AG04449 (cell line): ENCODE results near the gene SLC5A11.

Experiments
- CTCF ChIA-PET: fragments of 350-600 bp; formaldehyde crosslinking; extraction: SDS; loops from one replicate; lab custom pipeline; 2021; ENCODE audit warnings: antibody characterized with exemption; lab: Yijun Ruan, JAX
- POLR2A ChIA-PET: fragments of 400-600, 350-600 bp; formaldehyde crosslinking; extraction: SDS; loops from one replicate; lab custom pipeline; 2020; ENCODE audit warnings: antibody characterized with exemption, inconsistent platforms; lab: Yijun Ruan, JAX
- DNase-seq: peaks from one replicate; pipeline ENCODE4 v3.0.0-alpha.2; 2010; ENCODE audit warnings: low read depth, low spot score
- H3K4me3 ChIP-seq: 2 replicates; pipeline ENCODE4 v1.5.1; 2011; ENCODE audit warnings: low read depth, mild to moderate bottlenecking, control low read depth, low read length
- TF ChIP-seq, protein P1 (sequence below): IDR thresholded peaks from one replicate; pipeline ENCODE4 v1.5.1; 2011; ENCODE audit warnings: mild to moderate bottlenecking, moderate library complexity, low read length, control low read depth, inconsistent platforms; ENCODE audit not compliant: insufficient read depth; ENCODE audit errors: missing control alignments

The SLC5A11 gene

DNA sequence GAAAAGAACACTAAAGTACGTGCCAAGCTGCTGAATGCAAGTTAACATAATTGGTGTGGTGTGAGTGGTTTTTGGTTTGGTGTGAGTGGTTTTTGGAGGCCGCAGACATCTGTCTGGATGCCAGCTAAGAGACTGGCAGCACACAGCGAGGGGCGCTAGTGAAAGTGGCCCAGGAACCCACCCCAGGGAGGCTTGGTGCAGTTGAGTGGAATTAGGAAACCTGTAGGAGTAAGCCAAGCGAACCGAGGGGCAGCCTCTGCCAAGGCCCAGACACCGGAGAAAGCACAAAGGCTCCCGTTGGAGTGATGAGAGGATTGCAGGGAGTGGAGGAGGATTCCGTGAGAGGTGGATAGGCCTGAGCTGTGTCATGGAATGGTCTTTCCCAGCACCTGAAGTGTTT lies 24.6 kb upstream of the SLC5A11 start:
- DNase-seq, result no peak
- CTCF ChIA-PET, result interaction anchor here (0.7 to 2.8 kb wide), 3 partner anchors 9 to 13 kb away, joined by 4 to 11 read pairs (median 4); no protein-coding TSS in a partner anchor
- TF ChIP-seq, protein P1, sequence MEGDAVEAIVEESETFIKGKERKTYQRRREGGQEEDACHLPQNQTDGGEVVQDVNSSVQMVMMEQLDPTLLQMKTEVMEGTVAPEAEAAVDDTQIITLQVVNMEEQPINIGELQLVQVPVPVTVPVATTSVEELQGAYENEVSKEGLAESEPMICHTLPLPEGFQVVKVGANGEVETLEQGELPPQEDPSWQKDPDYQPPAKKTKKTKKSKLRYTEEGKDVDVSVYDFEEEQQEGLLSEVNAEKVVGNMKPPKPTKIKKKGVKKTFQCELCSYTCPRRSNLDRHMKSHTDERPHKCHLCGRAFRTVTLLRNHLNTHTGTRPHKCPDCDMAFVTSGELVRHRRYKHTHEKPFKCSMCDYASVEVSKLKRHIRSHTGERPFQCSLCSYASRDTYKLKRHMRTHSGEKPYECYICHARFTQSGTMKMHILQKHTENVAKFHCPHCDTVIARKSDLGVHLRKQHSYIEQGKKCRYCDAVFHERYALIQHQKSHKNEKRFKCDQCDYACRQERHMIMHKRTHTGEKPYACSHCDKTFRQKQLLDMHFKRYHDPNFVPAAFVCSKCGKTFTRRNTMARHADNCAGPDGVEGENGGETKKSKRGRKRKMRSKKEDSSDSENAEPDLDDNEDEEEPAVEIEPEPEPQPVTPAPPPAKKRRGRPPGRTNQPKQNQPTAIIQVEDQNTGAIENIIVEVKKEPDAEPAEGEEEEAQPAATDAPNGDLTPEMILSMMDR, result no peak
- no peak overlapping the region for H3K4me3 ChIP-seq
- POLR2A ChIA-PET, result no interaction called here

DNA sequence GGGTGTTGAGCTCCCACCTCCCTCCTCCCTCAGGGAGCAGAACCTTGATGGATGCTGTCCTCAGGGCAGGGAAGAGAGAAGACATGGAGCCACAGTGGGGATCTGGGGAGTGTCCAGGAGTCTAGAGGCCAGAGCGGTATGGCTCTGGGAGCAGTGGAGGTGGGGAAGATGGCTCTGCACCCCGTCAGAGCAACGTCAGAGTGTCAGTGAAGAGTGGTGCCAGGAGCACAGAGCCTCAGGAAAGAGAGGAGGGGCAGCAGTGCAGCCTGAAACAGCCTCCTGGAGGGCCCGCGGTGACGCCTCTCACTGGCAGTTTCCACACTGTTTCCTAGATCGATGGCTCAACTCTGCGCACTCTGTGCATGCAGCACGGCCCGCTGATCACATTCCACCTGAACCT lies 23.2 kb upstream of the SLC5A11 start:
- DNase-seq, result no peak
- ChIA-PET POLR2A (no interaction called here), CTCF (interaction anchor here (1.0 to 2.8 kb wide), 2 partner anchors 10 to 12 kb away, joined by 4 to 11 read pairs; no protein-coding TSS in a partner anchor)
- TF ChIP-seq, protein P1, result no peak
- H3K4me3 ChIP-seq, result no peak overlapping the region

DNA sequence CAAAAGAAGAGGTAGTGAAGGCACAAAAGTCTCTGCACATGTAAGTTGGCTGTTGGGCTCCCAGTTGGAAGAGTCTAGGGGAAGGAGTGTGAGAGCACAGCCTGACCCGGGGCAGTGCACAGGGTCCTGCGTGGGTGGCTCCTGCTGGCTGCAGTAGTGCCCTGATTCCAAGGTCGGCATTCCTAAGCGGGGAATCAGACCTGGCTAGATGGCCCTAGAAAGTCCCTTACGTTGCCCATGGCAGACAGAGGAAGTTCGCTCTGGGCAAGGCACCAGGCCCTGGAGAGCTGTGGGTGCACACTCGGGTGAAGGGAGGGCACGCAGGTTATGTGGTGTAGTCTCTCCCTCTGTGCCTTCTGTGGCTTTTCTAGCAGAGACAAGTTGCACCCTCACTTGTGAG lies 22.8 kb upstream of the SLC5A11 start:
- POLR2A ChIA-PET, result no interaction called here
- no peak for DNase-seq
- TF ChIP-seq, protein P1, result no peak
- H3K4me3 ChIP-seq, result no peak overlapping the region
- CTCF ChIA-PET, result interaction anchor here (2.8 kb wide), 1 partner anchor 11 kb away, joined by 11 read pairs; no protein-coding TSS in a partner anchor

DNA sequence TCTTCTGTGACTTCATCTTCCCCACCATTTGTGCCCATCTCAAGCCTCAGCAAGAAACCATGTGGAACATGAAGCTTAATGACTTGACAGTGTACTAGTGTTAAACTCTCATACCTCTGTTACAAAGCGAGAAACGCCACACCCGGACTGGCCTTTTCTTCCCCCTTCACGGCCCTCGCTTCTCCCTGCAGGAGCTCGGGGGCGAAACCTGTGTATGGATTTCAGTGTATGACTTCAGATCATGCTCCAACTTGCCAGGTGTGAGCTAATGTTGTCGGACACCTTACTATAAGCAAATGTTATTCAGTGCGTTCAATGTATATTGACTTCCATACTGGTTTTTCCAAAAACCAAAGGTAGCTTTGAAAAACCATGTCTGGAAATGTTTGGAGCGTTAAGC lies 20.1 kb upstream of the SLC5A11 start:
- H3K4me3 ChIP-seq, result no peak overlapping the region
- DNase-seq, result no peak
- ChIA-PET POLR2A (no interaction called here), CTCF (interaction anchor here (0.7 to 1.4 kb wide), 5 partner anchors 9 to 258 kb away, joined by 3 to 10 read pairs (median 3); no protein-coding TSS in a partner anchor)
- TF ChIP-seq, protein P1, result no peak

DNA sequence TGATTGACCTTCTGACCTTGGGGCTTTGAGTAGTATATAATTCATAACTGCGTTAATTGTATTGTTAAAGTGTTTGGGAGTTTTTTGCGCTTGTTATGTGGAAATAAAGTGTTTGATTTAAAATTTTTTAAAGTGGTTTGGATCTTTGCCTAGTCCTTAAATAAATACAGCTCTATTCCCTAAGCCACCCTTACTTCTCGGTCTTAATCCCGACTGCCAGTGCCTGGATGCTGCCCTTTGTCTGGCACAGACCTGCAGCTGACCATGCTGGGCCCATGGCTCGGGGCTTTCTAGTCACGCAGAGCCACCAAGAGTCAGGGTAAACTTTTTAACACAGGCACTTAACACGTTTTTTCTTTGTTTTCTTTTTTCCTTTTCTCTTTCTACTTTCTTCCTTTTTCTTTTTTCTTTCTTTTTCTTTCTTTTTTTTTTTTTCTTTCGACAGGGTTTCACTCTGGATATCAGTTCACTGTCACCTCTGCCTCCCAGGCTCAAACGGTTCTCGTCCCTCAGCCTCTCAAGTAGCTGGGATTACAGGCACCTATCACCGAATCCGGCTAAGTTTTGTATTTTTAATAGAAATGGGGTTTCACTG lies 19.6 kb upstream of the SLC5A11 start:
- CTCF ChIA-PET, result interaction anchor here (0.7 to 1.4 kb wide), 6 partner anchors 8 to 309 kb away, joined by 3 to 10 read pairs (median 3); no protein-coding TSS in a partner anchor
- no peak for DNase-seq
- no peak overlapping the region for H3K4me3 ChIP-seq
- TF ChIP-seq, protein P1, result no peak
- POLR2A ChIA-PET, result no interaction called here

DNA sequence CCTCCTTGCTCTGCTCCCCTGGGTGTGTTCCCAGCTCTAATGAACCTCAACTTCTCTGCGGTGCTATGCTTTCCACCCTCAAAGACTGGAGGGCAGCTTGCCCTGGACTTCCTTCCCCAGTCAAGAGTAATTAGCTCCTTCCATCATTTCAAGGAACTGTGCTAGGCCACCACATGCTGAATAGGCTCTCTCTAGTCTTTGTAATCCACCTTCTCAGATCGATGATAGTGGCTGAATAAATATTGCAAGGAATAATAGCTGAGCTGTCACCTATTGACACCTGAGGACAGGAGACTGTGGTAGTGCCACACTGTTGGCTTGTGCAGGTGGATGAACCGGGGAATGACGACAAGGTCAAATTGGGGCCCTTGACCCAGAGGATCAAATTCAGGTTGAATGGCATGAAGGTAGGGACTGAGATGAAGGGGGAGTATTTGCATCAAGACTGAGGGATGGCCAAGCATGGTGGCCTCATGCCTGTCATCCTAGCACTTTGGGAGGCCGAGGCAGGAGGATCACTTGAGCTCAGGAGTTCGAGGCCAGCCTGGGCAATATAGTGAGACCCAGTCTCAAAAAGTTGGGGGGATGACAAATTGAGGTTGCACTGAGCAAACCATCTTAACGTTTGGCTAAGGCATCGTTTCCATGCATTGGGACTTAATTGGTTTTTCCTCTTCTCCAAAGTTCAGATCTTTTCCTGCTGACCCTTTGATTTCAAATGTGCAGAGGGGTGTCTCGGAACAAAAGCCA lies 18.8 kb upstream of the SLC5A11 start:
- H3K4me3 ChIP-seq, result no peak overlapping the region
- TF ChIP-seq, protein P1, result no peak
- ChIA-PET CTCF (interaction anchor here (0.9 to 1.4 kb wide), 2 partner anchors 247 to 308 kb away, joined by 3 to 7 read pairs; no protein-coding TSS in a partner anchor), POLR2A (no interaction called here)
- no peak for DNase-seq
